Measurements from ENCODE around the gene GAST. TPM values are rescaled to one million over a fixed set of nuclear protein-coding genes. Genes with fewer than 3 reads are reported as not detected.

The GAST gene
- total and polyA plus RNA-seq, 2 of the 13 experiments (the other 11 are each of a cell fraction or from before 2014, with no cell fraction given), result 0.32 to 0.42 TPM

GRCh38 chr17:41738077-41738800, 26.1 kb downstream of the GAST start (continued):
- TF ChIP-seq FOXP1 (IDR thresholded peaks at IDR 0.05), result no peak
- TF ChIP-seq FOXP1 (CRISPR knock-in tag; IDR thresholded peaks at IDR 0.05), result no peak
- TF ChIP-seq ZBTB1 (CRISPR knock-in tag; IDR thresholded peaks at IDR 0.05; ENCODE audit: borderline replicate concordance), result no peak
- TF ChIP-seq ZUFSP (CRISPR knock-in tag; IDR thresholded peaks at IDR 0.05; ENCODE audit: borderline replicate concordance), result no peak
- TF ChIP-seq ZNF280B (CRISPR knock-in tag; IDR thresholded peaks at IDR 0.05; ENCODE audit: borderline replicate concordance), result no peak; the same call in 1 of the 2 replicates
- TF ChIP-seq KLF16 (CRISPR knock-in tag; IDR thresholded peaks at IDR 0.05), result peak in 1 of 2 experiments; percentile 74; a peak in 1 of 4 replicates
- no peak for TF ChIP-seq ZNF296 (CRISPR knock-in tag; conservative IDR thresholded peaks at IDR 0.05)
- no peak for TF ChIP-seq ZNF432 (CRISPR knock-in tag; IDR thresholded peaks at IDR 0.05; ENCODE audit: borderline replicate concordance)
- no peak for TF ChIP-seq ARNT2 (CRISPR knock-in tag; IDR thresholded peaks at IDR 0.05; ENCODE audit: low read depth)
- TF ChIP-seq ZFP1 (CRISPR knock-in tag; IDR thresholded peaks at IDR 0.05), result no peak
- no peak for TF ChIP-seq ZNF782 (CRISPR knock-in tag; IDR thresholded peaks at IDR 0.05; ENCODE audit: borderline replicate concordance)
- no peak for TF ChIP-seq SRF (IDR thresholded peaks at IDR 0.05; ENCODE audit: low read depth, low read length)
- peak; percentile 80; the same call in 1 of the 3 replicates for TF ChIP-seq MXI1 (IDR thresholded peaks at IDR 0.05; ENCODE audit: borderline replicate concordance, low read depth, low read length)
- TF ChIP-seq YEATS2 (CRISPR knock-in tag; IDR thresholded peaks at IDR 0.05; ENCODE audit: borderline replicate concordance), result no peak; the same call in 1 of the 2 replicates
- TF ChIP-seq ZNF30 (CRISPR knock-in tag; IDR thresholded peaks at IDR 0.05), result no peak
- no peak for TF ChIP-seq ZNF10 (CRISPR knock-in tag; IDR thresholded peaks at IDR 0.05; ENCODE audit: borderline replicate concordance, low read depth)
- no peak for TF ChIP-seq ZNF180 (CRISPR knock-in tag; IDR thresholded peaks at IDR 0.05; ENCODE audit: borderline replicate concordance, low read depth)
- TF ChIP-seq ZFP36L2 (CRISPR knock-in tag; IDR thresholded peaks at IDR 0.05), result no peak
- 0 out of 2 replicates have a peak, but pooled peaks have one; percentile 30 for TF ChIP-seq ZBTB34 (CRISPR knock-in tag; IDR thresholded peaks at IDR 0.05)
- TF ChIP-seq BRCA1 (CRISPR knock-in tag; IDR thresholded peaks at IDR 0.05), result no peak
- no peak for TF ChIP-seq FOXA1 (IDR thresholded peaks at IDR 0.05)
- TF ChIP-seq FOXA1 (CRISPR knock-in tag; IDR thresholded peaks at IDR 0.05), result no peak
- no peak for TF ChIP-seq STAT5B (CRISPR knock-in tag; IDR thresholded peaks at IDR 0.05)
- no peak for TF ChIP-seq HDAC1 (CRISPR knock-in tag; IDR thresholded peaks at IDR 0.05)
- TF ChIP-seq JDP2 (CRISPR knock-in tag; IDR thresholded peaks at IDR 0.05; ENCODE audit: borderline replicate concordance), result no peak
- peak; percentile 85 for TF ChIP-seq KDM2A (CRISPR knock-in tag; IDR thresholded peaks at IDR 0.05; ENCODE audit: borderline replicate concordance, low read depth)
- TF ChIP-seq EZH2 (conservative IDR thresholded peaks at IDR 0.05; ENCODE audit: low read depth, low read length), result no peak

All from HepG2 (cell line).